NCI-H524 (cell line): ENCODE data around the gene PLCL2.
"Not testable (repeated sequence)": the region's sequence is repeated elsewhere in the genome, so short reads cannot be mapped to it uniquely, and the experiment has no call there.

Source experiments
- DNase-seq, 2 experiments: peaks; one replicate each; lab custom pipeline; 2025; lab: John Stamatoyannopoulos, UW

The PLCL2 gene

DNA sequence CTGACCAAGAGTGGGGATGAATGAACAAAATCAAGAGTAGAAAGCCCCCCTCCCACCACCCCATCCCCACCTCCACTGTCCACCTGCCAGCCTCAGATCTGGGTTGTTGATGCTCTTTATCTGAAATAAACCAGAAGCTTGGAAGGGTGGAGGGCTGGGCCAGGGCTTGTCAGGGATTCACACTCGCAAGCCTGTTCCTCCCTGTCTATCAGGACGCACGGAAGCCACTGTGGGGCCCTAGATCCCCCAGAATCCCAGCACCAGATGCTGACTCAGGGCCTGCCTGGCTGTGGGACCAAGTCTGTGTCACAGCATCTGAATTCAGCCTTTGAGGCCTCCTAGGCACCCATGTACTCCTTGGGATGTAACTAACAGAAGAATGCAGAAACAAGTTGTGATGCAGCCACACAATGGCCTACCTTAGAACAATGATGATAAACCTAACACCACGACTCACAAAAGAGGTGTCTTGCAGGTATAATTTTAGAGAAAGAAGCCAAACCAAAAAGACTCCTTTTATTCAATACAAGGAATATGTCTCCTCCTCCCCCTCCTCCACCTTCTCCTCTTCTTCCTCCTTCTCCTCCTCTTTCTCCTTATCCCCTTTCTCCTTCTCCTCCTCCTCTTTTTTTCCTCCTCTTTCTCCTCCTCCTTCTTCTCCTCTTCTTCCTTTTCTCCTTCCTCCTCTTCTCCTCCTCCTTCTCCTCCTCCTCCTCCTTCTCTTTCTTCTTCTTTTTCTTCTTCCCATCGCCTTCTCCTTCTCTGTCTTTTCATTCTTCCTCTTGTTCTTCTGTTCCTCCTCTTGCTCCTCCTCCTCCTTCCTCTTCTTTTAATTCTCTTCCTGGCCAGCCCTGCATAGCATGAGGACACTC is 234.7 kb downstream of the PLCL2 start:
- DNase-seq = no peak

DNA sequence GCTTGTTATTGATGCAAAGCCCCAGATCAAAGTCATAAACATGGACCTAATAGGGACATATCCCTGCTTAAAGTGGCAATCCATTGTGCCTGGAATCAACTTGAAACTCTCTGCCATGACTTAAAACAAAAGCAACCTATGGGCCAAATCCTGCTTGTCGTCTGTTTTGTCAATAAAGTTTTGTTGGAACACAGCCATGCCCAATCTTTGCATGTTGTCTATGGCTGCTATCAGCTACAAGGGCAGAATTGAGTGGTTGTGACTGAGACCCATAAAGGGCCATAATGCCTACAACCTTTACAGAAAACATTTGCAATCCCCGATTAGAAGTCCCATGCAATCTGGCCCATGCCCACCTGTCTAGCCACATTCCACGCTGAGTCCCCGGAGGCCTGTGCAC is 235.4 kb downstream of the PLCL2 start:
- no peak for DNase-seq

DNA sequence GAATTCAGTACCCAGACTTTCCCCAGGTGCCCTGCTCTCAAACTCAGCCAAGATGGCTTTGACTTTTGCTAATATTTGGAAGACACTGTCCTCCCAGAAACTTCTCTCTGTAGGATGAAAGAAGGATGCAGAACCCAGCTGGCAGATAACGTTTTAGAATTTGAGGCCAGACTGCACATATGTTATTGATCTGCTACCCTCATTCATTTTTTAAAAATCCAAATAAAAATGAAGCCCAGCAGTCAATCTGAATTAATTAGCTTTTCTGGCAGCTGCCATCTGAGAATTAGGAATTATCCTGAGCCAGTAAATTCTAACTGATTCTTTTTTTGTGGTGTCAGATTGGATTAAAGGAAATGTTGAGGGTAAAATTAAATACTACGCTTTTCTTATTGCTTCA is 236.6 kb downstream of the PLCL2 start:
- DNase-seq = no peak

DNA sequence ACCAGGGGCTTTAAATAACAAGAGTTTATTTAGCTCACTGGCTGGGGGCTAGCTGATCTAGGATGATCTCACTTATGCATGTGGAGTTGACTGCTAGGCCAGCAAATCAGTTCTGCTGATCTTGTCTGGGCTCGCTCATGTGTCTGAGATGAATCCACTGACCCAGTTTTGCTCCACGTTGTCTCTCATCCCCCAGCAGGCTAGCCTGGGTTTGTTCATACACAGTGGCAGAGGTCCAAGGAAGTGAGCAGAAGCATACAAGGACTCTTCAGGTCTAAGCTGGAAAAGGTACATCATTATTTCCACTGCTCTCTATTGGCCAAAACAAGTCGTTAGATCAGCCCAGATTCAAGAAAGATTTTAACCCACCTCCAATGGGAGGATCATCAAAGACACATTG is 238.0 kb downstream of the PLCL2 start:
- no peak for DNase-seq

DNA sequence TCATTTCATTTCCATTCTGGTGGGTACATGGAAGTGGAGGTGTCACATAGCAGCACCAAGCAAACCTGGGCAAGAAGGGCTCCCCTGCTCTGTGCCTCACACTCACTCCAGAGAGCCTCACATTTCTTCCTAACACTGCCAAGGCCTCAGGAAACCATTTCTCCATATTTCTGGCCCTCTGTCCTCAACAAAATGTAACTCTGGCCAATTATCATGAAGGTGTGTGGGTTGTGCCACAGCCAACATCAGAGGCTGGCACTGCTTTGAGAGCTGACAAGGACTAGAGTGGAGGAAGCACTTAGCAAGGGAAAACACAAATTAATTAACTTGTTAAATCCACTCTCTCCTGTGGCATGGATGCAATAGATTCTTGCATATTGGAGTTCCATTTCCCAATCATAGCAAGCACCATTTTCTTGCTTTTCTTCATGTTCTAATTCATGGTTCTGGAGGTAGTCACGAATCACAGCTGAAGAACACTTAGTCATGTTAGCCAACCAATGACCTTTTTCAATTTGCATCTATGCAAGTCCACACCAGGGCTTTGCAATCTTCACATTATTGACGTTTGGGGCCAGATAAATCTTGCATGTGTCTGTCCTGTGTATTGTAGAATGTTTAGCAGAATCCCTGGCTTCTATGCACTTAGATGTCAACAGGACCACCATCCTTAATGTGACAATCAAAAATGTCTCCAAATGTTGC is 241.1 kb downstream of the PLCL2 start:
- no peak for DNase-seq

DNA sequence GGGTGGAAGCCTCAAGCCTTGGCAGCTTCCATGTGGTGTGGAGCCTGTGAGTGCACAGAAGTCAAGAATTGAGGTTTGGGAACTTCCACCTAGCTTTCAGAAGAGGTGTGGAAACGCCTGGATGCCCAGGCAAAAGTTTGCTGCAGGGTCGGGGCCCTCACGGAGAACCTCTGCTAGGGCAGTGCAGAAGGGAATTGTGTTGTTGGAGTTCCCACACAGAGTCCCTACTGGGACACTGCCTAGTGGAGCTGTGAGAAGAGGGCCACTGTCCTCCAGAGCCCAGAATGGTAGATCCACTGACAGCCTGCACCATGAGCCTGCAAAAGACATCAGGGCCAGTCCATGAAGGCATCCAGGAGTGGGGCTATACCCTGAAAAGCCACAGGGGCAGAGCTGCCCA is 243.9 kb downstream of the PLCL2 start:
- not testable (repeated sequence) for DNase-seq

DNA sequence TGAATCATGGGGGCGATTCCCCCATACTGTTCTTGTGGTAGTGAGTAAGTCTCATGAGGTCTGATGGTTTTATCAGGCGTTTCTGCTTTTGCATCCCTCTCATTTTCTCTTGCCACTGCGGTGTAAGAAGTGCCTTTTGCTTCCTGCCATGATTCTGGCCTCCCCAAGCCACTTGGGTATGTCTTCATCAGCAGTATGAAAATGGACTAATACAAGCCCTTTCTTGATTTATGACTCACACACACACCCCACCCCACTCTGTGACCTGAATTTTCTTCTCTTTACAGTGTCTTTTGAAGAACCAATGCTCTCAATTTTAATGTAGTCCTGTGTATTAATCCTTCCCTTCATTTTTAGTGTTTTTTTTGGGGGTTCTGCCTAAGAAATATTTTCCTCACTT is 244.8 kb downstream of the PLCL2 start:
- no peak for DNase-seq

DNA sequence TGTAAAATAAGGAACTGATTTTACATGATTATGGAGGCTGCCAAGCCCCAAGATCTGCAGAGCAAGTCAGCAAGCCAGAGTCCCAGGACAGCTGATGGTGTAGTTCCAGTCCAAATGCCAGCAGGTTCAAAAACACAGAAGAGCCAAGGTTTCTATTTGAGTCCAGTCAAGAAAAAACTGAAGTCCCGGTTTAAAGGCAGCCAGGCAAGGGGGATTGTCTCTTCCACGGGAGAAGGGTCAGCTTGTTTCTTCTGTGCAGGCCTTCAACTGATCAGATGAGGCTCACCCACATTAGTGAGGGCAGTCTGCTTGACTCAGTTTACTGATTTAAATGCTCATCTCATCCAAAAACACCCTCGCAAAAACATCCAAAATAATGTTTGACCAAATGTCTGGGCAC is 246.2 kb downstream of the PLCL2 start:
- DNase-seq = no peak

DNA sequence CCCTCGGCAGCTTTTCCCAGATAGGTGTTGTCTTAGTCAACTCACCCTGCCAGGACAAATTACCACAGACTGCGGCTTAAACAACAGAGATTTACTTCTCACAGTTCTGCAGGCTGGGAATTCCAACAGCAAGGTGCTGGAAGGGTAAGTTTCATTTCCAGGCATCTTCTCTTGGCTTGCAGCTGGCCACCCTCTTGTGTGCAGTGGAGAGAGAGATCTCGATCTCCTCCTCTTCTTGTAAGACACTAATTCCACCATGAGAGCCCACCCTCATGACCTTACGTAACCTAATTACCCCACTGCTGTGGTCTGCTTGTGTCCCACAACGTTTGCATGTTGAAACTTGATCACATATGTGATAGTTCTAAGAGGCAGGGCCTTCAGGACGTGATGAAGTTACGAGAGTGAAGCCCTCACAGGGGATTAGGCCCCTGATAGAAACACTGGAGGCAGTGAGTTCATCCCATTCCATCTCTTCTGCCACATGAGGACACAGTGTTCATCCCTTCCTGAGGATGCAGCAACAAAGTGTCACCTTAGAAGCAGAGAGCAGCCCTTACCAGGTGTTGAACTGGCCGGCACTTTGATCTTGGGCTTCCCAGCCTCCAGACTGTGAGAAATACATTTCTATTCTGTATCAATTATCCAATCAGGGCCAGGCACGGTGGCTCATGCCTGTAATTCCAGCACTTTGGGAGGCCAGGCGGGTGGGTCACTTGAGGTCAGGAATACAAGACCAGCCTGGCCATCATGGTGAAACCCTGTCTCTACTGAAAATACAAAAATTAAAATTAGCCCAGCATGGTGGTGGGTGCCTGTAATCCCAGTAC is 247.7 kb downstream of the PLCL2 start:
- peak; percentile 38 to 57 for DNase-seq

DNA sequence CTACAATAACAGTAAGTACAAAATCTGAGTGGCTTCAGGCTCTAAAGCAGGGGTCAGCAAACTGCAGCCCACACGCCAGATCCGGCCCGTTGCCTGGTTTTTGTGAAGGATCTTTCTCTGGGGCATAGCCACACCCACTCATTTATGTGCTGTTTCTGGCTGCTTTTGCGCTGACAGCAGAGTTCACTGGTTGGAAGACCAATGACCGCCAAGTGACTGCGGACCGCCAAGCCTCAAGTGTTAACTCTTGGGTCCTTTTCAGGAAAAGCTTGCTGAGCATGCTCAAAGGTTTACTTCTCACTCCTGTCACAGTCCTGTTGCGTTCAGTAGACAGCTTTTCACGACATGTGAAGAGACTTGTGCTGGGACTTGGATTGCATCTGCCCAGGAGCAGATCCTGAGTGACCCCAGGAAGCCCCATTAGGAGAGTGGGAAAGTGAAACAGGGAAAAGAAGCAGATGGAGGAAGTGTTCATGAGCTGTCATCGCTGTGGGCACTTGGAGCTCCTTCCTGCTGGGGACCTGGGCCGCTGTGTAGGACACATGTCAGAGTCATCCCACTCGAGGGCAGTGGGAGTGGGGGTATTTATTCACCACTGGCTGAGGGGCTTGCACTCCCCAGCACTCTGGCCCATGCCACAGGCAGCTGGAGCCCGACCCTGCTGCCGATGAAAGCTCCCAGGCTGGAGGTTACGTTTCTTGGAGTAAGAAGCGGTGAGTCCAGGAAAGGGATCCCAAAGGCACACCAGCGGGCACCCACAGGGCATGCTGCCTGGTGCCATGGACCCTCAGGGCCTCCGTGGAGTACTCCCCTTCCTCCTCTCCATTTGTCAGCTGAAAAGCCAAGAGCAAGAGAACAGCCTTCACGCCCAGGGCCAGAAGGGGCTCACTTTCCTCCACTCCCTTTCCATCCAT is 249.1 kb downstream of the PLCL2 start:
- no peak for DNase-seq

DNA sequence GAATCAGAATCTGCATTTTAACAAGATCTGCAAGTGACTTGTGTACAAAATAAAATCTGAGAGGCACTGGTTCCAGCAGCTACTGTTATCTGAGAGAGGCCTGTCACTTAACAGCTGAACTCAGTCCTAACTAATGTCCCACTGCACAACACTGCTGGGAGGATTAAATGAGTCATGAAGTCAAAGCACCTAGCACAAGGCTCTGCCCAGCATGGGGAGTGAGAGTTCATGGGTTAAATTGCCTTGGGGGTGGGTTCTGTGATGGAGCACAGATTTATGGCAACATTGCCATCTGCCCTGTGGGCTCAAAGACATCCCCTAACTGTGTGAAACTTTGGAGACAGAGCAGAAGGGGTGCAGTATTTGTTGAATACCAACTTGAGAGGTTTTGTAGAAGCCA is 250.9 kb downstream of the PLCL2 start:
- peak in 1 of 2 experiments; percentile 39 for DNase-seq

DNA sequence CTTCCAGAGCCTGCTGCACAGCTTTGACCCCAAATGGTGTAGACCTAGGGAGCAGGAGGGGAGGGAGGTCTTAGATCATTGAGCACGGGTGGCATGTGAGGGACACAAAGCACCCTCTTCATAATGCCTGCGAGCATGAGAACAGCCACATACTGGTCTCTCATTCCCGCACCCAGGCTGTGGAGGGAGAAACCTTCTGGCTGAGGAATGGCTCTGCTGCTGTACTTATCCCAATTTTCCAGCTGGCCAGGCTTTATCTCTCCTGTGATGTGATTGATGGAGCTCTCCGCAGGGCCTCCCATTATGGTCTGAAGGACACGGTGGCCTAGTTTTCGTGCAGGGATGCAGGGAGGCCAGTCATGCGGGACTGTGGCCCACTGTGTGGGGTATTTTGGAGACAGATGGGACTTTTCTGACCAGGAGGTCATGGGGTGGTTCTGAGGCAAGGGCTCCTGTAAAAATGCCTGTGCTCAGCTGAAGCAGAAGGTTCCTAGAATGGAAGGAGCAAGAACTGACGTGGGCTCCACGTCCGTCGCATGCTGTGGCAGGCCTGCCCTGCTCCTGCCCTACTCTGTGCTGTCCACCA is 251.5 kb downstream of the PLCL2 start:
- peak; percentile 12 to 40 for DNase-seq

DNA sequence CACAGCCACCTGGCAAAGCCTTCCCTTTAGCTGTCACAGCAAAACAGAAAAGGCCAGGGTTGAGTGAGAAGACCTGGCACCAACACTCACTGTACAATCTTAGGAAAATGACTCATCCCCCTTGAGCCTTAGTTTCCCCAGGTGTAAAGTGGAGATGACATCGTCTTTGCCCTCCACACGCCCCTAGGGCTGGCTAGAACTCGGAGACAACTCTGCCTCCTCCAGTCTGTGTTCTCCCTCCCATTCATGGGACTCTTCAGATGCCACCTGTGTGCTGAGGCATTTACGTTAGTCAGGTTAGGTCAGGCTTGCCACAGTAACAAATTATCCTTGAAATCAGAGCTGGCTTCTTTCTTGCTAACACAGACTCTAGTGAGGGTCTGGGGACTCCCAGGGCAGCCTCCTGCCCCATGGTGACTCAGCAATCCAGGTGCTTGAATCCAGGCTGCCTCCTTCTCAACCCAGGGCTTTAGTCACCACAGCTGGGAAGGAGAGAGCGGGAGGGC is 252.6 kb downstream of the PLCL2 start:
- DNase-seq = no peak

DNA sequence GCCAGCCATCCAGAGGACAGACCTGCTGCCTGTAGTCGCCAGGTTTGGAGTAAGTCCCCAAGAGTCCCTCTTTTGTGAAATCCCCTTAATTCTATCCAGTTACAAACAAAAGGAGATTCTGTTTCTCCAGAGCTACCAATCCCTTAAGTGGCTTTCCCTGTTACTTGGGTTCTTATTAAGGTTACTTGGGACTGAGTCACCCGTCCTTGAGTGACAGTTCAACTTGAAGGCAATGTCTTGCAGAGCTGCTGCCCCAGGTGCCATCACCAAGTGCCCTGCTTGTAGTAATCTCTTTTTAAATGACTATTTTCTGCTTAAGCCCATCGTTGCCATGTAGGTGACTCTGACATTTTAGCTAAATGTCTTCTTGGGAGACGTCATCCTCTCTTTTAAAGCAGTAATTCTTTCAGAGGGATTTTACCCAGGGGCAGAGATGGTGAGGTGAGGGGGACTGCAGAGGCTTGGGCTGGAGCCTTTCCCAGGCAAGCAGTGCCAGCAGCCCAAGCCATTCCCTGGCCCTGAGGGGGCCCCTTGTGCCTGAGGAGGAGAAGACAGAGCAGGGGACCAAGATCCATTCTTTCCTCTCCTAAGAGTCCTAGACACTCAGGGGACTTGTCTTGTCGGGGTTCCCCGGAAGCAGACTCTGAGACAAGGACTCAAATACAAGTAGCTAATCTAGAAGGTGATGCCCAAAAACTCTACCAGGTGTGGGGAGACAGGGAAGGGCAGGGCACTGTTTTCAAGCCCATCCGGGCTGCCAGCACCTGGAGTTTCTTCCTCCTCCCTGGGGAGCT is 253.7 kb downstream of the PLCL2 start:
- DNase-seq = peak in 1 of 2 experiments; percentile 19
